WTC11 (cell line): ENCODE measurements around the gene CFAP99. TPM values are rescaled to one million over a fixed set of nuclear protein-coding genes. Genes with fewer than 3 reads are reported as not detected.

Experiments used
- ATAC-seq: fragments of 200-7000 bp; cut with Tn5 transposase; 2 replicates; pipeline ENCODE4 v1.10.0; 2021; ENCODE audit warnings: mild to moderate bottlenecking, moderate library complexity
- CTCF ChIA-PET: fragments of 300-600 bp; sonication (Branson Sonifier 250); formaldehyde crosslinking; loops from one replicate; lab custom pipeline; 2021; ENCODE audit warnings: antibody characterized with exemption; lab: Charles Lee
- POLR2A ChIA-PET: fragments of 350-600 bp; sonication (Branson Sonifier 250); formaldehyde crosslinking; loops from one replicate; lab custom pipeline; 2021; ENCODE audit warnings: antibody characterized with exemption; lab: Charles Lee
- DNase-seq: peaks from one replicate; pipeline ENCODE4 v3.0.0; 2021; ENCODE audit warnings: low spot score
- H3K27ac Mint-ChIP-seq: 2 replicates; pipeline ENCODE4 v1.8.0; 2021; ENCODE audit warnings: mixed read lengths
- H3K27me3 Mint-ChIP-seq: 2 replicates; pipeline ENCODE4 v1.8.0; 2021; ENCODE audit warnings: low read depth, mild to moderate bottlenecking, moderate library complexity, mixed read lengths
- H3K36me3 Mint-ChIP-seq: 2 replicates; pipeline ENCODE4 v1.8.0; 2021; ENCODE audit warnings: mixed read lengths
- H3K4me1 Mint-ChIP-seq: 2 replicates; pipeline ENCODE4 v1.8.0; 2022; ENCODE audit warnings: mixed read lengths
- H3K4me3 Mint-ChIP-seq: 2 replicates; pipeline ENCODE4 v1.8.0; 2021; ENCODE audit warnings: mild to moderate bottlenecking, moderate library complexity, mixed read lengths
- H3K9me3 Mint-ChIP-seq: 2 replicates; pipeline ENCODE4 v1.8.0; 2021; ENCODE audit warnings: mixed read lengths
- ATF3 ChIP-seq: sonication (generic); formaldehyde crosslinking; conservative IDR thresholded peaks from 2 replicates; pipeline ENCODE4 v1.8.1; 2022; ENCODE audit warnings: mild to moderate bottlenecking, missing genetic modification reagents
- ELF4 ChIP-seq: sonication (generic); formaldehyde crosslinking; IDR thresholded peaks from 2 replicates; pipeline ENCODE4 v1.8.1; 2022; ENCODE audit warnings: low read depth, mild to moderate bottlenecking, moderate library complexity, missing genetic modification reagents
- JUN ChIP-seq: sonication (generic); formaldehyde crosslinking; IDR thresholded peaks from 2 replicates; pipeline ENCODE4 v1.8.0; 2023; ENCODE audit warnings: mild to moderate bottlenecking, missing genetic modification reagents
- MXD4 ChIP-seq: fragments of 250-450 bp; sonication (Bioruptor Pico); IDR thresholded peaks from 2 replicates; pipeline ENCODE4 v1.8.0; 2021; ENCODE audit warnings: mild to moderate bottlenecking, moderate library complexity, borderline replicate concordance
- NFE2L1 ChIP-seq: sonication (generic); formaldehyde crosslinking; IDR thresholded peaks from 2 replicates; pipeline ENCODE4 v1.8.1; 2023; ENCODE audit warnings: missing genetic modification reagents
- NR3C1 ChIP-seq: sonication (generic); formaldehyde crosslinking; conservative IDR thresholded peaks from 2 replicates; pipeline ENCODE4 v1.8.1; 2023; ENCODE audit warnings: low read depth, mild to moderate bottlenecking, missing genetic modification reagents
- SMAD4 ChIP-seq: sonication (generic); formaldehyde crosslinking; IDR thresholded peaks from 2 replicates; pipeline ENCODE4 v1.8.0; 2022; ENCODE audit warnings: mild to moderate bottlenecking, missing genetic modification reagents
- SOX15 ChIP-seq: fragments of 250-450 bp; sonication (Bioruptor Pico); IDR thresholded peaks from 2 replicates; pipeline ENCODE4 v1.9.0; 2021; ENCODE audit warnings: mild to moderate bottlenecking
- TEAD4 ChIP-seq: sonication (generic); formaldehyde crosslinking; IDR thresholded peaks from 2 replicates; pipeline ENCODE4 v1.8.0; 2022; ENCODE audit warnings: mild to moderate bottlenecking, missing genetic modification reagents
- ZNF317 ChIP-seq: sonication (generic); formaldehyde crosslinking; IDR thresholded peaks from 2 replicates; pipeline ENCODE4 v1.8.1; 2023; ENCODE audit warnings: low read depth, mild to moderate bottlenecking, moderate library complexity, missing genetic modification reagents, borderline replicate concordance
- ZNF396 ChIP-seq: fragments of 250-450 bp; sonication (Bioruptor Pico); IDR thresholded peaks from 2 replicates; pipeline ENCODE4 v1.8.0; 2021; ENCODE audit warnings: mild to moderate bottlenecking, moderate library complexity, borderline replicate concordance
- ZNF671 ChIP-seq: fragments of 250-450 bp; sonication (Bioruptor Pico); IDR thresholded peaks from 2 replicates; pipeline ENCODE4 v1.8.0; 2021; ENCODE audit warnings: mild to moderate bottlenecking
- total RNA-seq: library from RNA; stranded (reverse); gene quantifications from 3 replicates; pipeline ENCODE4 v1.2.3, GENCODE V29; 2021
- TF ChIP-seq, protein P1 (sequence below): fragments of 250-450 bp; sonication (Bioruptor Pico); IDR thresholded peaks from 2 replicates; pipeline ENCODE4 v1.9.0; 2021; ENCODE audit warnings: mild to moderate bottlenecking
- TF ChIP-seq, protein P2 (sequence below): fragments of 250-450 bp; sonication (Bioruptor Pico); conservative IDR thresholded peaks from 2 replicates; pipeline ENCODE4 v1.9.0; 2021; ENCODE audit warnings: mild to moderate bottlenecking
- TF ChIP-seq, protein P3 (sequence below): sonication (generic); formaldehyde crosslinking; IDR thresholded peaks from 2 replicates; pipeline ENCODE4 v1.8.0; 2022; ENCODE audit warnings: mild to moderate bottlenecking, missing genetic modification reagents
- TF ChIP-seq, protein P4 (sequence below): sonication (generic); formaldehyde crosslinking; IDR thresholded peaks from 2 replicates; pipeline ENCODE4 v1.8.1; 2023; ENCODE audit warnings: mild to moderate bottlenecking, missing genetic modification reagents

Gene CFAP99
- total RNA-seq, 1 experiment from 2014 or later, result not detected

- ATAC-seq, result no peak
- CTCF ChIA-PET, result interaction anchor here (4.0 kb wide), 1 partner anchor 15 kb away, joined by 31 read pairs; no protein-coding TSS in a partner anchor
These were observed 7.3 kb downstream of the CFAP99 start for GRCh38 chr4:2426069-2426397.

DNA sequence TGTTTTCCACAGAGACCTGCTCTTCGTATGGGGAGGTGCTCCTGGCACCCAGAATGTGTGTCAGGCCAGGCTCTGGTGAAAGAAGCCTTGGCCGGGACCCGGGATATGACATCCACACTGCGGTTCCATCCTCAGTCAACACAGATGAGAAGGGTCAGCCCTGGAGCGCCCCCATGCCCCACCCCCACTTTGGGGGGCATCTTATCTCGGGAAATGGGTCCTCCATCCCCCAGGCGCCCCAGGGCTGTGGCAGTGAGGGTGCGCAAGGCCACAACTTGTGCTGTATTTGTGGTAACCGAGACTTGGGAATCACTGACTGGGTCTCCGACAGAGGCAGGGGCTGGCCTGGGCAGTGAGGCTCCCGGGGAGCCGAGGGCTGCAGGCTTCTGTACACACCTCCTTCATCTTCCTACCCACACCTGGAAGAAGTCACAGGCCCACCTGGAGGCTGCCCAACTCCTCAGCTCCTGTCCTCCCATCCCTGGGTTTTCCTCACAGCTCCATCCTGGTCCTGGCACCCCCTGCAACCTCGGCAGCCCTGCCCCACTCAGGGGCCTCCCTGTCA, 8.0 kb downstream of the CFAP99 start:
- POLR2A ChIA-PET, result interaction anchor here (0.5 to 0.6 kb wide), 2 partner anchors 102 to 780 kb away, joined by 3 read pairs; no protein-coding TSS in a partner anchor
- no peaks in the 10 kb centered on the region for H3K36me3 Mint-ChIP-seq
- H3K4me3 Mint-ChIP-seq, result no peak overlapping the region
- DNase-seq (no peak), ATAC-seq (no peak)
- CTCF ChIA-PET, result interaction anchor here (1.5 to 4.0 kb wide), 3 partner anchors 9 to 33 kb away, joined by 5 to 31 read pairs (median 6); no protein-coding TSS in a partner anchor
- TF ChIP-seq SMAD4, result no peak
- no peak for TF ChIP-seq SOX15 (CRISPR knock-in tag)
- TF ChIP-seq ZNF396 (CRISPR knock-in tag), result no peak
- TF ChIP-seq MXD4, result no peak
- TF ChIP-seq NFE2L1 (CRISPR knock-in tag), result no peak
- TF ChIP-seq ZNF671 (CRISPR knock-in tag), result no peak
- TF ChIP-seq, protein P1, sequence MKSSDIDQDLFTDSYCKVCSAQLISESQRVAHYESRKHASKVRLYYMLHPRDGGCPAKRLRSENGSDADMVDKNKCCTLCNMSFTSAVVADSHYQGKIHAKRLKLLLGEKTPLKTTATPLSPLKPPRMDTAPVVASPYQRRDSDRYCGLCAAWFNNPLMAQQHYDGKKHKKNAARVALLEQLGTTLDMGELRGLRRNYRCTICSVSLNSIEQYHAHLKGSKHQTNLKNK (CRISPR knock-in tag), result no peak
- TF ChIP-seq, protein P2, sequence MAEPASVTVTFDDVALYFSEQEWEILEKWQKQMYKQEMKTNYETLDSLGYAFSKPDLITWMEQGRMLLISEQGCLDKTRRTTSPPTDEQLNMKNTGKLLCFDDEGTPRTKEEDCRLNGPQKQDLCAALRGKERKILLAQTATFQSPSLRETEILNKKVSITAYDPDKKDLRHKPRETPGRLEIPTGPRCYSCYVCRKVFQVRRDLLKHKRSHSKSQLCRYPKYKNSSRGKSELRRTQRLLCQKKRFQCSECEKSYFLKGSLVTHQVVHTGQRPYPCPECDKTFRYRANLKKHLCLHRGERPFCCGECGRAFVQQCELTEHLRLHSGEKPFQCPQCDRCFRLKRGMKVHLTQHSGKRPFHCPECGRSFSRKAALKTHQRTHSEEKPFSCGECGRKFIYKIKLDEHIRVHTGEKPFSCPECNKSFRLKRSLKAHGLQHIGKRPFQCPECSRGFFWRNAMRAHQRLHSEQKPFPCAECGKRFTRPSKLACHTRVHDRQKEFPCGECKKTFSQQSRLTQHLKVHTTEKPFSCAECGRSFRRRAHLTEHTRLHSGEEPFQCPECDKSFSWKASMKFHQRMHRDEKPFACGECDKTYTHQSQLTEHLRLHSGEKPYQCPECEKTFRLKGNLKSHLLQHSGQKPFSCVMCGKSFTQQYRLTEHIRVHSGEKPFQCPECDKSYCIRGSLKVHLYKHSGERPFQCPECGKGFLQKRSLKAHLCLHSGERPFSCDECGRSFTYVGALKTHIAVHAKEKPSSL (CRISPR knock-in tag), result no peak
- no peak for TF ChIP-seq JUN (CRISPR knock-in tag)
- no peak for TF ChIP-seq ZNF317 (CRISPR knock-in tag)
- TF ChIP-seq, protein P3, sequence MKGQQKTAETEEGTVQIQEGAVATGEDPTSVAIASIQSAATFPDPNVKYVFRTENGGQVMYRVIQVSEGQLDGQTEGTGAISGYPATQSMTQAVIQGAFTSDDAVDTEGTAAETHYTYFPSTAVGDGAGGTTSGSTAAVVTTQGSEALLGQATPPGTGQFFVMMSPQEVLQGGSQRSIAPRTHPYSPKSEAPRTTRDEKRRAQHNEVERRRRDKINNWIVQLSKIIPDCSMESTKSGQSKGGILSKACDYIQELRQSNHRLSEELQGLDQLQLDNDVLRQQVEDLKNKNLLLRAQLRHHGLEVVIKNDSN (CRISPR knock-in tag), result no peak
- no peak for TF ChIP-seq ELF4 (CRISPR knock-in tag)
- no peak for TF ChIP-seq TEAD4
- no peak overlapping the region for H3K27ac Mint-ChIP-seq
- H3K27me3 Mint-ChIP-seq, result peaks cover 10% of the 10 kb centered on the region
- peaks cover 4% of the 10 kb centered on the region for H3K9me3 Mint-ChIP-seq
- peaks cover 13% of the 10 kb centered on the region for H3K4me1 Mint-ChIP-seq

More at GRCh38 chr4:2426069-2426397, 7.3 kb downstream of the CFAP99 start:
- H3K36me3 Mint-ChIP-seq, result no peaks in the 10 kb centered on the region
- peaks cover 18% of the 10 kb centered on the region for H3K27me3 Mint-ChIP-seq
- TF ChIP-seq ELF4 (CRISPR knock-in tag) (no peak), TEAD4 (no peak), ATF3 (CRISPR knock-in tag) (no peak), NR3C1 (CRISPR knock-in tag) (no peak)
- TF ChIP-seq, protein P4, sequence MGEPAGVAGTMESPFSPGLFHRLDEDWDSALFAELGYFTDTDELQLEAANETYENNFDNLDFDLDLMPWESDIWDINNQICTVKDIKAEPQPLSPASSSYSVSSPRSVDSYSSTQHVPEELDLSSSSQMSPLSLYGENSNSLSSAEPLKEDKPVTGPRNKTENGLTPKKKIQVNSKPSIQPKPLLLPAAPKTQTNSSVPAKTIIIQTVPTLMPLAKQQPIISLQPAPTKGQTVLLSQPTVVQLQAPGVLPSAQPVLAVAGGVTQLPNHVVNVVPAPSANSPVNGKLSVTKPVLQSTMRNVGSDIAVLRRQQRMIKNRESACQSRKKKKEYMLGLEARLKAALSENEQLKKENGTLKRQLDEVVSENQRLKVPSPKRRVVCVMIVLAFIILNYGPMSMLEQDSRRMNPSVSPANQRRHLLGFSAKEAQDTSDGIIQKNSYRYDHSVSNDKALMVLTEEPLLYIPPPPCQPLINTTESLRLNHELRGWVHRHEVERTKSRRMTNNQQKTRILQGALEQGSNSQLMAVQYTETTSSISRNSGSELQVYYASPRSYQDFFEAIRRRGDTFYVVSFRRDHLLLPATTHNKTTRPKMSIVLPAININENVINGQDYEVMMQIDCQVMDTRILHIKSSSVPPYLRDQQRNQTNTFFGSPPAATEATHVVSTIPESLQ (CRISPR knock-in tag), result no peak
- DNase-seq, result no peak
- H3K27ac Mint-ChIP-seq, result no peak overlapping the region
- no peaks in the 10 kb centered on the region for H3K9me3 Mint-ChIP-seq
- POLR2A ChIA-PET, result no interaction called here
- H3K4me1 Mint-ChIP-seq, result peaks cover 13% of the 10 kb centered on the region
- no peak overlapping the region for H3K4me3 Mint-ChIP-seq
